NK-92 (cell line): ENCODE measurements around the gene C11orf42.

Source experiments
- DNase-seq: peaks from one replicate; lab custom pipeline; 2025; ENCODE audit not compliant: unreplicated experiment; lab: John Stamatoyannopoulos, UW

The C11orf42 gene

GRCh38 chr11:6205366-6205765 is at the start of gene C11orf42:
Gene C11orf42, plus strand, starts transcription at chr11:6205557. Its CDS starts 59 bp downstream, at chr11:6205616.
- DNase-seq, result no peak

- no peak for DNase-seq
Observed at GRCh38 chr11:6156628-6157359, 48.6 kb upstream of the C11orf42 start.

GRCh38 chr11:6170226-6170625 is 35.1 kb upstream of the C11orf42 start, which contains the start of gene OR52B2:
Gene OR52B2, minus strand, starts transcription at chr11:6170326. Its CDS starts 0 bp downstream, at chr11:6170326.
- DNase-seq, result no peak

- DNase-seq, result no peak
Observed at GRCh38 chr11:6175440-6175839, 29.9 kb upstream of the C11orf42 start.

- no peak for DNase-seq
Observed at GRCh38 chr11:6191742-6192141, 13.6 kb upstream of the C11orf42 start.

- no peak for DNase-seq
Observed at GRCh38 chr11:6194065-6194581, 11.2 kb upstream of the C11orf42 start.

GRCh38 chr11:6196396-6196795 is 9.0 kb upstream of the C11orf42 start:
- DNase-seq, result no peak

GRCh38 chr11:6197466-6198200 is 7.7 kb upstream of the C11orf42 start:
- DNase-seq, result no peak

GRCh38 chr11:6199174-6199810 is 6.1 kb upstream of the C11orf42 start, which contains the start of gene OR52W1:
Gene OR52W1, plus strand, starts transcription at chr11:6199224. Its CDS starts 0 bp downstream, at chr11:6199224.
- DNase-seq, result no peak

- DNase-seq, result no peak
Observed at GRCh38 chr11:6200975-6201374, 4.4 kb upstream of the C11orf42 start.

GRCh38 chr11:6201481-6201880 is 3.9 kb upstream of the C11orf42 start:
- DNase-seq, result no peak

GRCh38 chr11:6202041-6202440 is 3.3 kb upstream of the C11orf42 start:
- no peak for DNase-seq

GRCh38 chr11:6203327-6203726 is 2.0 kb upstream of the C11orf42 start:
- no peak for DNase-seq

GRCh38 chr11:6204706-6205105 is 651 bp upstream of the C11orf42 start:
- DNase-seq, result no peak

GRCh38 chr11:6206456-6207180 is 1.3 kb downstream of the C11orf42 start:
- no peak for DNase-seq

- DNase-seq, result no peak
Observed at GRCh38 chr11:6209801-6210200, 4.4 kb downstream of the C11orf42 start.

- no peak for DNase-seq
Observed at GRCh38 chr11:6210274-6210955, 5.1 kb downstream of the C11orf42 start.

- no peak for DNase-seq
Observed at GRCh38 chr11:6214530-6214929, 9.2 kb downstream of the C11orf42 start.

- DNase-seq, result no peak
Observed at GRCh38 chr11:6216501-6216900, 11.1 kb downstream of the C11orf42 start.

GRCh38 chr11:6217722-6218121 is 12.4 kb downstream of the C11orf42 start:
- DNase-seq, result no peak
